Natural killer cell treated with Interleukin-12 subunit alpha and Interleukin-12 subunit beta and Interleukin-15 and Interleukin-18, amount 100 ng/mL, for 72 hours (primary cell): Measurements from ENCODE around the gene TM9SF3. TPM values are rescaled to one million over a fixed set of nuclear protein-coding genes. Genes with fewer than 3 reads are reported as not detected.

Source experiments
- ATAC-seq, 2 donors: fragments of 150-1000 bp; cut with Tn5 transposase in 1 of 2; sonication (Bioruptor Pico), chemical (Tn5 transposase) in 1 of 2; 2 replicates each; pipeline ENCODE4 v1.10.0; 2021
- DNase-seq: peaks from one replicate; pipeline ENCODE4 v3.0.0; 2022; ENCODE audit warnings: low spot score
- H3K27ac Mint-ChIP-seq, 2 donors: 1 replicate in 1 of 2; 2 replicates in 1 of 2; pipeline ENCODE4 v1.8.0; 2022; ENCODE audit warnings: mixed read lengths in 2 of 2, mild to moderate bottlenecking in 1 of 2, moderate library complexity in 1 of 2
- H3K27me3 Mint-ChIP-seq, 2 donors: 1 replicate in 1 of 2; 2 replicates in 1 of 2; pipeline ENCODE4 v1.8.0; 2022; ENCODE audit warnings: mixed read lengths in 2 of 2
- H3K36me3 Mint-ChIP-seq: one replicate; pipeline ENCODE4 v1.8.0; 2022; ENCODE audit warnings: mixed read lengths
- H3K4me1 Mint-ChIP-seq, 2 donors: 1 replicate in 1 of 2; 2 replicates in 1 of 2; pipeline ENCODE4 v1.8.0; 2022; ENCODE audit warnings: low read depth in 2 of 2, mixed read lengths in 2 of 2, mild to moderate bottlenecking in 1 of 2
- H3K4me3 Mint-ChIP-seq: one replicate; pipeline ENCODE4 v1.8.0; 2022; ENCODE audit warnings: mixed read lengths
- H3K9me3 Mint-ChIP-seq: 2 replicates; pipeline ENCODE4 v1.8.0; 2022; ENCODE audit warnings: mixed read lengths
- total RNA-seq, 2 donors: library from RNA; stranded (reverse); gene quantifications; one replicate each; pipeline ENCODE4 v1.2.3, GENCODE V29; 2022

TM9SF3 gene
- total RNA-seq, 2 donors from 2014 or later: 73.0 to 104 TPM

DNA sequence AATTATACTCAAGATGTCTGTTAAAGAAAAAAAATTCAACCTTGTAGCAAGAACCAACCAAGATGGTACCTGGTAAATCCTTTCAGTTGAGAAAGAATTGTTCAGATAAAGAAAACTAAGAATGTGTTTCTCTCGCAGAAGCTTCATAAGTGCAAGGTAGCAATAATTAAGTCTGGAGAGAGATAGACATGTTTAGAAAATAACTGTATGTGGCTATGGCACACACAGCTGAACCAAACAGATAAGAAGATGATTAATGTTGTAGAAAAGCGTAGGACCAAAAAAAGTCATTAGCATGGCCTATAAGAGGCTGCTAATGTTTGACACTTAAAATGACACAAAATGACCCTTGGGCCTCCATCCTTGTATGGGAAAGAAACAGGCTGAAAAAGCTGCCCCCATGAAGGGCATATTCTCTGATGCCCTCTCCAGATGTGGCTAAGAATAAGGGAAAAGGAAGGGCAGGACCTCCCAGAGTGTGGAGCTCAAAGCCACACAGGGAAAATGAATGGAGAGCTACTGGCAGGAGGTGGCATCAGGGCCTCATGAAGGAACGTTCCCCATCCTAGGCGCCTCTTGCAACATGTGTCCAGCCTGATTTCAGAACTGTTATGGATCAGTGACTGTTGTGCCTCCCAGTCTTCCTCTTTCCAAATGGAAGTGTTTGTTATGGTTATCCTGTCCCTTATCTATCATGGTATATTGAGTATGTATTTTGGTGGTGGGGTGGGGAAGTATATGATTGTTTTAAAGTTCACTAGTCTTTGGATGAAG is 103.8 kb downstream of the TM9SF3 start:
- H3K4me1 Mint-ChIP-seq: peaks cover 4 to 14% of the 10 kb centered on the region in 2 donors
- H3K27ac Mint-ChIP-seq: no peak overlapping the region
- H3K9me3 Mint-ChIP-seq: no peaks in the 10 kb centered on the region
- no peak for DNase-seq
- ATAC-seq: no peak
- H3K27me3 Mint-ChIP-seq: peaks cover 20 to 48% of the 10 kb centered on the region in 2 donors
- H3K36me3 Mint-ChIP-seq: no peaks in the 10 kb centered on the region
- H3K4me3 Mint-ChIP-seq: no peak overlapping the region

DNA sequence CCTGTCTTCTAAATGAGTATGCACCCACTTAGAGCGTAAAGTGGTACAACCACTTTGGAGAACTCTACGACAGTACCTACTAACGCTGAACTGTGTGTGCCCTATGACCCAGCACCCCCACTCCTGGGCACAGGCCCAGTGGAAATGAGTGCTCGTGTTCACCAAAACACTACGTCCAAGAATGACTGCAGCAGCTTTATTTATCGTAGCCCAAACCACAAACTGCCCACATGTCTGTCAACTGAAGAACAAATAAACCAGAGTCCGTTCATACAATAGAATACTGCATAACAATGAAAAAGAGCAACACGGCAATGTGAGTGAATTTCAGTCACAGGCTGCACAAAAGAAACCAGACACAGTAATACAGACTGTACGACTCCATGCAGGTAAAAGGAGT is 108.5 kb downstream of the TM9SF3 start:
- Mint-ChIP-seq H3K9me3 (no peaks in the 10 kb centered on the region), H3K36me3 (no peaks in the 10 kb centered on the region), H3K27ac (no peak overlapping the region), H3K4me3 (no peak overlapping the region), H3K27me3 (peaks cover 22 to 36% of the 10 kb centered on the region in 2 donors), H3K4me1 (peaks cover 0 to 1% of the 10 kb centered on the region in 2 donors)
- DNase-seq: no peak
- no peak for ATAC-seq

- H3K4me1 Mint-ChIP-seq: peaks cover 4 to 6% of the 10 kb centered on the region in 2 donors
- DNase-seq (no peak), ATAC-seq (no peak)
- H3K4me3 Mint-ChIP-seq: no peak overlapping the region
- H3K27me3 Mint-ChIP-seq: peaks cover 13 to 16% of the 10 kb centered on the region in 2 donors
- H3K27ac Mint-ChIP-seq: no peak overlapping the region
- H3K9me3 Mint-ChIP-seq: no peaks in the 10 kb centered on the region
- H3K36me3 Mint-ChIP-seq: no peaks in the 10 kb centered on the region
These were observed 112.9 kb downstream of the TM9SF3 start for GRCh38 chr10:96473866-96474265.

DNA sequence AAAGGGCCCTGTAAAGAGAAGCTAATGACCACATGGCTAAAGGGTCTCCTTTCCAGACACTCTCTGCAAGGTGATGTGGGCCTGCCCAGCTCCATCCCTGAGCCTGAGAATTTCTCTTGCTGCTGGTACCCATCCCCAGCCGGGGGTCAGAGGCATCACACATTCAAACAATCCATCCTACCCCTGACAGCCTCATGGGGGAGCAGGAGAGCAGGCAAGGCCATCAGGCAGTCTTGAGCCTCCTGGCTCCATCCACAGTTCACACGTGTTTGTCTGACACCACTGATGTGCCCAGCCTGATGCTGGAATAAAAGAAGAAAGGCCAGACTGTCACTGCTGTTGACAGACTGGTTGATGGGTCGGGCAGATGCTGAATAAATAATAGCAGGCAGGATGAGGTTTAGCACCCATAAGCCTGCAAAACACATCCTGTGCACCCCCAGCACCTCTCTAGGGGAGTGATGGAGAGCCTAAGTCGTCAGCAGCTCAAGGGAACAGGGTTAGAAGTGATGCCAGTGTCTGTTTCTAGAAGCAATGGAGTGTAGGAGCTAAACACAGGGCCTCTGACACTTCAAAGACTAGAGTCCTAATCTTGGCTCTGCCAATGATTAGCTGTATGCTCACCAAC is 116.6 kb downstream of the TM9SF3 start:
- no peak for DNase-seq

GRCh38 chr10:96468845-96469244 is 118.0 kb downstream of the TM9SF3 start:
- peaks cover 4 to 6% of the 10 kb centered on the region in 2 donors for H3K4me1 Mint-ChIP-seq
- H3K36me3 Mint-ChIP-seq: no peaks in the 10 kb centered on the region
- ATAC-seq (no peak), DNase-seq (no peak)
- peaks cover 16 to 26% of the 10 kb centered on the region in 2 donors for H3K27me3 Mint-ChIP-seq
- no peak overlapping the region for H3K27ac Mint-ChIP-seq
- H3K9me3 Mint-ChIP-seq: no peaks in the 10 kb centered on the region
- H3K4me3 Mint-ChIP-seq: no peak overlapping the region

More for the DNA sequence above, 116.6 kb downstream of the TM9SF3 start:
- H3K9me3 Mint-ChIP-seq: no peaks in the 10 kb centered on the region
- H3K27me3 Mint-ChIP-seq: peaks cover 22 to 28% of the 10 kb centered on the region in 2 donors
- no peak overlapping the region for H3K4me3 Mint-ChIP-seq
- peak; percentile 53 to 75 for ATAC-seq
- no peaks in the 10 kb centered on the region for H3K36me3 Mint-ChIP-seq
- H3K27ac Mint-ChIP-seq: no peak overlapping the region
- peaks cover 4 to 6% of the 10 kb centered on the region in 2 donors for H3K4me1 Mint-ChIP-seq

Other genes starting within 250 kb of the TM9SF3 start
- not detected for gene OPALIN, start 228.0 kb downstream of the TM9SF3 start, total RNA-seq
- 1 to 10 TPM in 1 of 2 donors, under 1 TPM in 1; 0.57 to 2.8 TPM for gene TLL2, start 73.1 kb downstream of the TM9SF3 start, total RNA-seq
- 100 to 1,000 TPM; 147 to 383 TPM for gene PIK3AP1, start 133.5 kb upstream of the TM9SF3 start, total RNA-seq
- gene LCOR, start 245.3 kb upstream of the TM9SF3 start, total RNA-seq: 10 to 100 TPM; 58.7 to 70.2 TPM